Liver (tissue), 9 donors: Measurements from ENCODE around the gene RFT1. TPM values are rescaled to one million over a fixed set of nuclear protein-coding genes. Genes with fewer than 3 reads are reported as not detected.

Experiments used
- DNase-seq: peaks from one replicate; pipeline ENCODE4 v3.0.0-alpha.2; 2017; ENCODE audit warnings: low spot score
- H3K27ac ChIP-seq, 2 donors: one replicate each; pipeline ENCODE4 v1.7.0; 2013; ENCODE audit warnings: inconsistent platforms in 2 of 2, low read length in 2 of 2, control low read depth in 1 of 2, low read depth in 1 of 2, mild to moderate bottlenecking in 1 of 2
- H3K27me3 ChIP-seq, 4 donors: one replicate each; pipeline versions ENCODE4 v1.6.1 to v1.7.0; 2013; ENCODE audit warnings: low read length in 3 of 4, inconsistent platforms in 1 of 4, mild to moderate bottlenecking in 1 of 4, moderate library complexity in 1 of 4; ENCODE audit not compliant: control insufficient read depth in 4 of 4, insufficient read depth in 4 of 4
- H3K36me3 ChIP-seq, 4 donors: one replicate each; pipeline versions ENCODE4 v1.6.1 to v1.7.0; 2013; ENCODE audit warnings: low read length in 3 of 4, mild to moderate bottlenecking in 3 of 4, low read depth in 1 of 4, moderate library complexity in 1 of 4; ENCODE audit not compliant: control insufficient read depth in 4 of 4, insufficient read depth in 3 of 4
- H3K4me1 ChIP-seq, 4 donors: one replicate each; pipeline versions ENCODE4 v1.6.1 to v1.7.0; 2013; ENCODE audit warnings: low read length in 3 of 4, mild to moderate bottlenecking in 3 of 4, moderate library complexity in 1 of 4; ENCODE audit not compliant: control insufficient read depth in 4 of 4, insufficient read depth in 4 of 4
- H3K4me3 ChIP-seq, 3 donors: one replicate each; pipeline versions ENCODE4 v1.6.1 to v1.7.0; 2013; ENCODE audit warnings: low read length in 3 of 3, control low read depth in 1 of 3, low read depth in 1 of 3, mild to moderate bottlenecking in 1 of 3
- H3K9ac ChIP-seq, 2 donors: one replicate each; pipeline ENCODE4 v1.7.0; 2013; ENCODE audit warnings: low read length in 2 of 2, mild to moderate bottlenecking in 2 of 2, moderate library complexity in 2 of 2, control low read depth in 1 of 2, low read depth in 1 of 2
- H3K9me3 ChIP-seq, 4 donors: one replicate each; pipeline versions ENCODE4 v1.6.1 to v1.7.0; 2013; ENCODE audit warnings: low read length in 3 of 4; ENCODE audit not compliant: control insufficient read depth in 4 of 4
- ATF3 ChIP-seq: IDR thresholded peaks from 2 replicates; pipeline ENCODE4 v1.6.1; 2016; ENCODE audit warnings: antibody characterized with exemption
- CTCF ChIP-seq: fragments of 150-350 bp; IDR thresholded peaks from 2 replicates; pipeline ENCODE4 v1.5.1; 2017; ENCODE audit warnings: improper control_type of control experiment, low read depth, low read length; ENCODE audit not compliant: missing input control
- EGR1 ChIP-seq, 2 donors: IDR thresholded peaks; 2 replicates each; pipeline ENCODE4 v1.6.1; 2016 to 2018; ENCODE audit warnings: antibody characterized with exemption in 2 of 2, low read depth in 2 of 2
- FOXA1 ChIP-seq: IDR thresholded peaks from 2 replicates; pipeline ENCODE4 v1.6.1; 2016; ENCODE audit warnings: antibody characterized with exemption
- FOXA2 ChIP-seq: IDR thresholded peaks from 2 replicates; pipeline ENCODE4 v1.6.1; 2016; ENCODE audit warnings: antibody characterized with exemption
- GABPA ChIP-seq, 2 donors: IDR thresholded peaks in 1 of 2; conservative IDR thresholded peaks in 1 of 2; 2 replicates each; pipeline ENCODE4 v1.6.1; 2016; ENCODE audit warnings: antibody characterized with exemption in 2 of 2, mild to moderate bottlenecking in 1 of 2, moderate library complexity in 1 of 2
- HNF4A ChIP-seq, 2 donors: conservative IDR thresholded peaks; 2 replicates each; pipeline ENCODE4 v1.6.1; 2016; ENCODE audit warnings: antibody characterized with exemption in 2 of 2, mild to moderate bottlenecking in 2 of 2
- HNF4G ChIP-seq: IDR thresholded peaks from 2 replicates; pipeline ENCODE4 v1.6.1; 2016; ENCODE audit warnings: antibody characterized with exemption
- JUND ChIP-seq, 2 donors: IDR thresholded peaks; 2 replicates each; pipeline ENCODE4 v1.6.1; 2016; ENCODE audit warnings: antibody characterized with exemption in 2 of 2
- MAX ChIP-seq: IDR thresholded peaks from 2 replicates; pipeline ENCODE4 v1.6.1; 2016; ENCODE audit warnings: antibody characterized with exemption
- NR2F2 ChIP-seq: IDR thresholded peaks from 2 replicates; pipeline ENCODE4 v1.6.1; 2016; ENCODE audit warnings: antibody characterized with exemption
- RAD21 ChIP-seq, 2 donors: IDR thresholded peaks; 2 replicates each; pipeline ENCODE4 v1.6.1; 2016; ENCODE audit warnings: antibody characterized with exemption in 2 of 2, mild to moderate bottlenecking in 2 of 2
- REST ChIP-seq: IDR thresholded peaks from 2 replicates; pipeline ENCODE4 v1.6.1; 2016; ENCODE audit warnings: antibody characterized with exemption, mild to moderate bottlenecking
- RXRA ChIP-seq, 2 donors: IDR thresholded peaks; 2 replicates each; pipeline ENCODE4 v1.6.1; 2017 to 2018; ENCODE audit warnings: antibody characterized with exemption in 2 of 2, mild to moderate bottlenecking in 1 of 2
- SP1 ChIP-seq: IDR thresholded peaks from 2 replicates; pipeline ENCODE4 v1.6.1; 2018; ENCODE audit warnings: antibody characterized with exemption, mild to moderate bottlenecking
- TAF1 ChIP-seq: conservative IDR thresholded peaks from 2 replicates; pipeline ENCODE4 v1.6.1; 2016; ENCODE audit warnings: antibody characterized with exemption, mild to moderate bottlenecking
- YY1 ChIP-seq: IDR thresholded peaks from 2 replicates; pipeline ENCODE4 v1.6.1; 2016; ENCODE audit warnings: antibody characterized with exemption, mild to moderate bottlenecking
- WGBS: extraction: QIAGEN DNeasy Blood & Tissue Kit; methylation state at CpG from one replicate; pipeline ENCODE4 v1.1.7; 2013; 5-methylcytosine and 5-hydroxymethylcytosine counted together
- polyA plus RNA-seq, 2 donors: library from polyadenylated mRNA; stranded (reverse) in 1 of 2; unstranded in 1 of 2; fragments of 200-250 nt in 1 of 2; fragments of >200 nt in 1 of 2; fragmentation: Nextera tagmentation in 1 of 2; extraction: Ambion mirVana in 1 of 2; gene quantifications; one replicate each; pipeline versions ENCODE4 v1.2.1 to v1.2.3, GENCODE V29; 2013 to 2015
- total RNA-seq, 2 donors: library from RNA; depleted of rRNA; stranded (reverse); fragments of >200 nt; gene quantifications; one replicate each; pipeline ENCODE4 v1.2.3, GENCODE V29; 2014
- donor health status: healthy.
- donor health status: healthy.
- donor health status: healthy.
- donor health status: healthy.
- donor health status: healthy.

The RFT1 gene
- total and polyA plus RNA-seq, 4 donors, result 8.0 to 12.6 (median 11.8) TPM

GRCh38 chr3:53067567-53067966, 62.7 kb downstream of the RFT1 start:
- peaks cover 0 to 6% (median 5%) of the 10 kb centered on the region in 4 donors for H3K4me1 ChIP-seq
- WGBS, result 88% methylated on average over 3 of the region's 3 CpGs
- no peak overlapping the region for H3K4me3 ChIP-seq
- H3K9ac ChIP-seq, result no peak overlapping the region
- H3K9me3 ChIP-seq, result no peaks in the 10 kb centered on the region
- no peak overlapping the region for H3K27ac ChIP-seq
- no peaks in the 10 kb centered on the region for H3K27me3 ChIP-seq
- no peak for DNase-seq
- no peaks in the 10 kb centered on the region for H3K36me3 ChIP-seq
- TF ChIP-seq REST, result no peak
- TF ChIP-seq HNF4A (conservative IDR thresholded peaks at IDR 0.05), result no peak
- TF ChIP-seq ATF3, result no peak
- no peak for TF ChIP-seq RAD21 (IDR thresholded peaks at IDR 0.05)
- no peak for TF ChIP-seq RXRA (IDR thresholded peaks at IDR 0.05)
- no peak for TF ChIP-seq EGR1 (IDR thresholded peaks at IDR 0.05; ENCODE audit: low read depth in 2 of 2)
- TF ChIP-seq FOXA2, result no peak
- TF ChIP-seq YY1, result no peak
- TF ChIP-seq GABPA (IDR thresholded peaks at IDR 0.05 in 1 of 2, conservative IDR thresholded peaks at IDR 0.05 in 1 of 2), result no peak
- no peak for TF ChIP-seq NR2F2
- no peak for TF ChIP-seq HNF4G
- no peak for TF ChIP-seq FOXA1
- no peak for TF ChIP-seq TAF1
- no peak for TF ChIP-seq SP1

- H3K27me3 ChIP-seq, result no peaks in the 10 kb centered on the region
- DNase-seq, result no peak
- H3K27ac ChIP-seq, result no peak overlapping the region
- no peaks in the 10 kb centered on the region for H3K9me3 ChIP-seq
- H3K4me3 ChIP-seq, result no peak overlapping the region
- WGBS, result 87% methylated on average over 7 of the region's 7 CpGs
- no peaks in the 10 kb centered on the region for H3K4me1 ChIP-seq
- H3K9ac ChIP-seq, result no peak overlapping the region
- no peaks in the 10 kb centered on the region for H3K36me3 ChIP-seq
- TF ChIP-seq HNF4A (conservative IDR thresholded peaks at IDR 0.05) (no peak), NR2F2 (no peak), MAX (no peak), FOXA2 (no peak), GABPA (IDR thresholded peaks at IDR 0.05 in 1 of 2, conservative IDR thresholded peaks at IDR 0.05 in 1 of 2) (no peak), ATF3 (no peak), CTCF (no peak), JUND (IDR thresholded peaks at IDR 0.05) (no peak)
Observed at GRCh38 chr3:53065841-53066480, 64.3 kb downstream of the RFT1 start.
